Tibial artery (tissue), 4 donors: Measurements from ENCODE around the gene TXNIP.

Experiments used
- DNase-seq, 2 donors: peaks; one replicate each; pipeline ENCODE4 v3.0.0-alpha.2; 2019
- H3K27ac ChIP-seq, 2 donors: fragments of 200-600 bp; sonication (generic) in 1 of 2; 1 replicate in 1 of 2; 2 replicates in 1 of 2; pipeline ENCODE4 v1.5.1; 2018 to 2019; ENCODE audit warnings: mild to moderate bottlenecking in 1 of 2
- H3K27me3 ChIP-seq, 2 donors: fragments of 200-600 bp; sonication (generic) in 1 of 2; one replicate each; pipeline versions ENCODE4 v1.5.1 to v1.6.0; 2016 to 2019
- H3K36me3 ChIP-seq, 3 donors: fragments of 200-600 bp; sonication (generic) in 2 of 3; one replicate each; pipeline ENCODE4 v1.5.1; 2016 to 2019; ENCODE audit warnings: mild to moderate bottlenecking in 2 of 3
- H3K4me1 ChIP-seq, 4 donors: fragments of 200-600 bp; sonication (generic) in 2 of 4; 1 replicate in 3 of 4; 2 replicates in 1 of 4; pipeline ENCODE4 v1.5.1; 2016 to 2019
- H3K4me3 ChIP-seq, 2 donors: fragments of 200-600 bp; sonication (generic) in 1 of 2; 1 replicate in 1 of 2; 2 replicates in 1 of 2; pipeline ENCODE4 v1.5.1; 2018 to 2019; ENCODE audit warnings: mild to moderate bottlenecking in 2 of 2
- H3K9me3 ChIP-seq, 3 donors: fragments of 200-600 bp; sonication (generic) in 1 of 3; one replicate each; pipeline ENCODE4 v1.5.1; 2016 to 2019
- CTCF ChIP-seq, 2 experiments: fragments of 200-600 bp in 1 of 2; fragments of 450-650 bp in 1 of 2; IDR thresholded peaks; one replicate each; pipeline ENCODE4 v1.5.1; 2017 to 2019; ENCODE audit warnings: antibody characterized with exemption in 2 of 2, mild to moderate bottlenecking in 1 of 2, moderate library complexity in 1 of 2
- intact Hi-C: fragments of 100-400 bp; cut with DNase I; formaldehyde crosslinking; loops from one replicate; pipeline ENCODE4 v1.15.0; 2023; ENCODE audit warnings: low total_unique reads

TXNIP gene

GRCh38 chr1:145952903-145953302 lies 43.5 kb downstream of the TXNIP start:
- Histone ChIP-seq H3K36me3 (peaks cover 0 to 14% (median 4%) of the 10 kb centered on the region in 3 donors), H3K27ac (no peak overlapping the region), H3K4me1 (peaks cover 0 to 70% (median 44%) of the 10 kb centered on the region in 4 donors), H3K27me3 (no peaks in the 10 kb centered on the region), H3K9me3 (no peaks in the 10 kb centered on the region), H3K4me3 (no peak overlapping the region)
- no peak for DNase-seq
- TF ChIP-seq CTCF (IDR thresholded peaks at IDR 0.05), result no peak
- intact Hi-C loops, result no loop called here

GRCh38 chr1:145951526-145951925 lies 44.9 kb downstream of the TXNIP start:
- no peak for TF ChIP-seq CTCF (IDR thresholded peaks at IDR 0.05)
- H3K4me1 ChIP-seq, result peaks cover 0 to 68% (median 42%) of the 10 kb centered on the region in 4 donors
- H3K36me3 ChIP-seq, result peaks cover 4 to 25% (median 8%) of the 10 kb centered on the region in 3 donors
- DNase-seq, result no peak
- H3K27ac ChIP-seq, result no peak overlapping the region
- intact Hi-C loops, result no loop called here
- H3K9me3 ChIP-seq, result no peaks in the 10 kb centered on the region
- no peak overlapping the region for H3K4me3 ChIP-seq
- no peaks in the 10 kb centered on the region for H3K27me3 ChIP-seq

GRCh38 chr1:145949219-145949618 lies 47.2 kb downstream of the TXNIP start:
- Histone ChIP-seq H3K9me3 (no peaks in the 10 kb centered on the region), H3K27ac (no peak overlapping the region), H3K27me3 (no peaks in the 10 kb centered on the region), H3K4me1 (peaks cover 0 to 45% (median 19%) of the 10 kb centered on the region in 4 donors), H3K4me3 (no peak overlapping the region), H3K36me3 (peaks cover 4 to 28% (median 14%) of the 10 kb centered on the region in 3 donors)
- intact Hi-C loops, result no loop called here
- TF ChIP-seq CTCF (IDR thresholded peaks at IDR 0.05), result no peak
- DNase-seq, result no peak

- Histone ChIP-seq H3K27ac (no peak overlapping the region), H3K36me3 (peaks cover 4 to 45% (median 28%) of the 10 kb centered on the region in 3 donors), H3K4me1 (peaks cover 0 to 30% (median 9%) of the 10 kb centered on the region in 4 donors), H3K4me3 (no peak overlapping the region), H3K9me3 (no peaks in the 10 kb centered on the region), H3K27me3 (no peaks in the 10 kb centered on the region)
- TF ChIP-seq CTCF (IDR thresholded peaks at IDR 0.05), result no peak
- DNase-seq, result no peak
- intact Hi-C loops, result no loop called here
These were observed 48.8 kb downstream of the TXNIP start for GRCh38 chr1:145947551-145947950.

- peaks cover 13 to 55% (median 32%) of the 10 kb centered on the region in 3 donors for H3K36me3 ChIP-seq
These were observed 49.8 kb downstream of the TXNIP start for GRCh38 chr1:145946477-145946986.

More at GRCh38 chr1:145946477-145946986, 49.8 kb downstream of the TXNIP start:
- DNase-seq, result no peak
- Histone ChIP-seq H3K4me3 (no peak overlapping the region), H3K27me3 (no peaks in the 10 kb centered on the region), H3K9me3 (no peaks in the 10 kb centered on the region), H3K27ac (no peak overlapping the region), H3K4me1 (peaks cover 0 to 22% (median 7%) of the 10 kb centered on the region in 4 donors)
- no peak for TF ChIP-seq CTCF (IDR thresholded peaks at IDR 0.05)
- intact Hi-C loops, result no loop called here
